K562 (cell line): Measurements from ENCODE around the gene KIAA0825. TPM values are rescaled to one million over a fixed set of nuclear protein-coding genes. Genes with fewer than 3 reads are reported as not detected.
A peak's percentile ranks its signal among the peaks of the same experiment; 100 is the strongest.

ENCODE experiments used
- ATF4 ChIP-seq: fragments of 450-650 bp; formaldehyde crosslinking; IDR thresholded peaks from 2 replicates; pipeline ENCODE4 v1.4.0; 2022; ENCODE audit warnings: mild to moderate bottlenecking, moderate library complexity
- BCL6 ChIP-seq: fragments of 250-450 bp; sonication (Bioruptor Pico); IDR thresholded peaks from 2 replicates; pipeline ENCODE4 v1.4.0; 2020
- CGGBP1 ChIP-seq: fragments of 250-450 bp; sonication (Bioruptor Pico); IDR thresholded peaks from 2 replicates; pipeline ENCODE4 v1.9.0; 2021; ENCODE audit warnings: mild to moderate bottlenecking
- CXXC5 ChIP-seq: fragments of 250-450 bp; sonication (Bioruptor Pico); IDR thresholded peaks from 2 replicates; pipeline ENCODE4 v1.8.0; 2022; ENCODE audit warnings: inconsistent platforms, mild to moderate bottlenecking, moderate library complexity
- ELF1 ChIP-seq: fragments of 200-800 bp; sonication (Bioruptor generic); IDR thresholded peaks from 2 replicates; pipeline ENCODE4 v1.6.1; 2016; ENCODE audit warnings: missing genetic modification characterization, missing compliant biosample characterization
- IFI16 ChIP-seq: fragments of 250-450 bp; sonication (Bioruptor Pico); IDR thresholded peaks from 2 replicates; pipeline ENCODE4 v2.1.2; 2022; ENCODE audit warnings: mild to moderate bottlenecking, inconsistent platforms
- MIER1 ChIP-seq: fragments of 450-650 bp; IDR thresholded peaks from 2 replicates; pipeline ENCODE4 v1.6.1; 2016; ENCODE audit warnings: antibody characterized with exemption, mild to moderate bottlenecking, low read depth
- POLR2B ChIP-seq: fragments of 450-650 bp; IDR thresholded peaks from 2 replicates; pipeline ENCODE4 v1.6.1; 2018; ENCODE audit warnings: low read depth; ENCODE audit not compliant: partially characterized antibody
- POLR3A ChIP-seq: IDR thresholded peaks from 2 replicates; pipeline ENCODE4 v1.6.1; 2011; ENCODE audit warnings: borderline replicate concordance, mild to moderate bottlenecking, moderate library complexity; ENCODE audit not compliant: insufficient read length, insufficient read depth; ENCODE audit errors: extremely low read depth
- RFX7 ChIP-seq: fragments of 250-450 bp; sonication (Bioruptor Pico); IDR thresholded peaks from 2 replicates; pipeline ENCODE4 v1.5.1; 2021; ENCODE audit warnings: mild to moderate bottlenecking
- SFPQ ChIP-seq: fragments of 200-400 bp; formaldehyde crosslinking; IDR thresholded peaks from 2 replicates; pipeline ENCODE4 v1.6.1; 2017; ENCODE audit warnings: mild to moderate bottlenecking, low read depth, low read length, moderate library complexity
- TAF1 ChIP-seq: IDR thresholded peaks from 2 replicates; pipeline ENCODE4 v1.6.1; 2011; ENCODE audit warnings: mild to moderate bottlenecking, low read length, moderate library complexity; ENCODE audit not compliant: insufficient read depth, control insufficient read depth, severe bottlenecking; ENCODE audit errors: extremely low read depth
- ZNF398 ChIP-seq: fragments of 250-450 bp; sonication (Bioruptor Pico); IDR thresholded peaks from 2 replicates; pipeline ENCODE4 v1.8.0; 2021; ENCODE audit warnings: moderate library complexity, mild to moderate bottlenecking, inconsistent platforms
- ZNF561 ChIP-seq: fragments of 450-650 bp; formaldehyde crosslinking; conservative IDR thresholded peaks from 2 replicates; pipeline ENCODE4 v1.4.0; 2020; ENCODE audit warnings: mild to moderate bottlenecking, moderate library complexity
- polyA plus RNA-seq, 8 experiments: library from polyadenylated mRNA; depleted of rRNA in 4 of 8; stranded (reverse) in 5 of 8; unstranded in 3 of 8; fragments of >200 nt; fragmentation: Nextera tagmentation in 2 of 8; fragmentation: Illumina TruSeq in 1 of 8; extraction: Ambion mirVana in 2 of 8; extraction: Trizol in 1 of 8; gene quantifications; 2 replicates each; pipeline versions ENCODE4 v1.2.1 to v1.2.3, GENCODE V29; 2011 to 2014; ENCODE audit warnings: inconsistent platforms in 1 of 8, missing spikeins in 1 of 8
- total RNA-seq, 7 experiments: library from RNA; depleted of rRNA in 6 of 7; stranded (reverse); fragments of >200 nt in 6 of 7; fragmentation: Illumina TruSeq in 2 of 7; extraction: Trizol in 2 of 7; gene quantifications; 2 replicates each; pipeline versions ENCODE4 v1.2.1 to v1.2.3, GENCODE V29; 2011 to 2021; ENCODE audit warnings: low replicate concordance in 1 of 7
- TF ChIP-seq, protein P1 (sequence below): fragments of 450-650 bp; formaldehyde crosslinking; IDR thresholded peaks from 2 replicates; pipeline ENCODE4 v1.4.0; 2020; ENCODE audit warnings: mild to moderate bottlenecking, moderate library complexity
- TF ChIP-seq, protein P2 (sequence below): fragments of 450-650 bp; formaldehyde crosslinking; IDR thresholded peaks from 2 replicates; pipeline ENCODE4 v1.4.0; 2020; ENCODE audit warnings: mild to moderate bottlenecking, mixed read lengths
- TF ChIP-seq, protein P3 (sequence below), 2 experiments: fragments of 450-650 bp in 1 of 2; sonication (generic) in 1 of 2; formaldehyde crosslinking; conservative IDR thresholded peaks; 2 replicates each; pipeline versions ENCODE4 v1.4.0 to v1.8.1; 2020 to 2022; ENCODE audit warnings: mild to moderate bottlenecking in 1 of 2, missing genetic modification reagents in 1 of 2

KIAA0825 gene
- total and polyA plus RNA-seq, 9 of the 15 experiments (the other 6 are each of a cell fraction or from before 2014, with no cell fraction given), result 0.05 to 0.36 (median 0.16) TPM; not detected in 1

- no peak for TF ChIP-seq IFI16 (CRISPR knock-in tag)
- 0 out of 2 replicates have a peak, but pooled peaks have one; percentile 60 for TF ChIP-seq CXXC5 (CRISPR knock-in tag)
- TF ChIP-seq, protein P1, sequence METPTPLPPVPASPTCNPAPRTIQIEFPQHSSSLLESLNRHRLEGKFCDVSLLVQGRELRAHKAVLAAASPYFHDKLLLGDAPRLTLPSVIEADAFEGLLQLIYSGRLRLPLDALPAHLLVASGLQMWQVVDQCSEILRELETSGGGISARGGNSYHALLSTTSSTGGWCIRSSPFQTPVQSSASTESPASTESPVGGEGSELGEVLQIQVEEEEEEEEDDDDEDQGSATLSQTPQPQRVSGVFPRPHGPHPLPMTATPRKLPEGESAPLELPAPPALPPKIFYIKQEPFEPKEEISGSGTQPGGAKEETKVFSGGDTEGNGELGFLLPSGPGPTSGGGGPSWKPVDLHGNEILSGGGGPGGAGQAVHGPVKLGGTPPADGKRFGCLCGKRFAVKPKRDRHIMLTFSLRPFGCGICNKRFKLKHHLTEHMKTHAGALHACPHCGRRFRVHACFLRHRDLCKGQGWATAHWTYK (CRISPR knock-in tag), result 0 out of 2 replicates have a peak, but pooled peaks have one; percentile 17
- TF ChIP-seq TAF1, result peak; percentile 51
- no peak for TF ChIP-seq BCL6 (CRISPR knock-in tag)
- no peak for TF ChIP-seq RFX7 (CRISPR knock-in tag)
- TF ChIP-seq, protein P2, sequence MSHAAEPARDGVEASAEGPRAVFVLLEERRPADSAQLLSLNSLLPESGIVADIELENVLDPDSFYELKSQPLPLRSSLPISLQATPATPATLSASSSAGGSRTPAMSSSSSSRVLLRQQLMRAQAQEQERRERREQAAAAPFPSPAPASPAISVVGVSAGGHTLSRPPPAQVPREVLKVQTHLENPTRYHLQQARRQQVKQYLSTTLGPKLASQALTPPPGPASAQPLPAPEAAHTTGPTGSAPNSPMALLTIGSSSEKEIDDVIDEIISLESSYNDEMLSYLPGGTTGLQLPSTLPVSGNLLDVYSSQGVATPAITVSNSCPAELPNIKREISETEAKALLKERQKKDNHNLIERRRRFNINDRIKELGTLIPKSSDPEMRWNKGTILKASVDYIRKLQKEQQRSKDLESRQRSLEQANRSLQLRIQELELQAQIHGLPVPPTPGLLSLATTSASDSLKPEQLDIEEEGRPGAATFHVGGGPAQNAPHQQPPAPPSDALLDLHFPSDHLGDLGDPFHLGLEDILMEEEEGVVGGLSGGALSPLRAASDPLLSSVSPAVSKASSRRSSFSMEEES (CRISPR knock-in tag), result no peak
- no peak for TF ChIP-seq CGGBP1 (CRISPR knock-in tag)
- TF ChIP-seq, protein P3, sequence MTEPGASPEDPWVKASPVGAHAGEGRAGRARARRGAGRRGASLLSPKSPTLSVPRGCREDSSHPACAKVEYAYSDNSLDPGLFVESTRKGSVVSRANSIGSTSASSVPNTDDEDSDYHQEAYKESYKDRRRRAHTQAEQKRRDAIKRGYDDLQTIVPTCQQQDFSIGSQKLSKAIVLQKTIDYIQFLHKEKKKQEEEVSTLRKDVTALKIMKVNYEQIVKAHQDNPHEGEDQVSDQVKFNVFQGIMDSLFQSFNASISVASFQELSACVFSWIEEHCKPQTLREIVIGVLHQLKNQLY (CRISPR knock-in tag; conservative IDR thresholded peaks at IDR 0.05), result no peak
- no peak for TF ChIP-seq ZNF398 (CRISPR knock-in tag)
- TF ChIP-seq MIER1, result no peak
- no peak for TF ChIP-seq SFPQ
- TF ChIP-seq ELF1 (tag), result peak; percentile 70
- 0 out of 2 replicates have a peak, but pooled peaks have one; percentile 11 for TF ChIP-seq ATF4
- TF ChIP-seq POLR2B, result peak; percentile 57
- TF ChIP-seq ZNF561 (CRISPR knock-in tag), result no peak
- no peak for TF ChIP-seq POLR3A
These were observed at the start of gene KIAA0825, which contains the start of gene SLF1 (continued) for GRCh38 chr5:94618493-94619328.
